HepG2 (cell line): Measurements from ENCODE around the gene PARP14. TPM values are rescaled to one million over a fixed set of nuclear protein-coding genes. Genes with fewer than 3 reads are reported as not detected.
A peak's percentile ranks its signal among the peaks of the same experiment; 100 is the strongest.

ENCODE experiments used
- CSRNP1 ChIP-seq: sonication (generic); formaldehyde crosslinking; IDR thresholded peaks from 2 replicates; pipeline ENCODE4 v1.8.1; 2023; ENCODE audit warnings: mild to moderate bottlenecking, missing genetic modification reagents
- HMGA1 ChIP-seq: sonication (generic); formaldehyde crosslinking; conservative IDR thresholded peaks from 2 replicates; pipeline ENCODE4 v1.4.0; 2020; ENCODE audit warnings: missing genetic modification reagents
- HMGXB3 ChIP-seq: sonication (generic); formaldehyde crosslinking; IDR thresholded peaks from 2 replicates; pipeline ENCODE4 v1.4.0; 2020; ENCODE audit warnings: missing genetic modification reagents, borderline replicate concordance
- MZF1 ChIP-seq: sonication (generic); formaldehyde crosslinking; IDR thresholded peaks from 2 replicates; pipeline ENCODE4 v1.8.1; 2023; ENCODE audit warnings: mild to moderate bottlenecking, missing genetic modification reagents, borderline replicate concordance
- NFAT5 ChIP-seq: sonication (generic); formaldehyde crosslinking; IDR thresholded peaks from 2 replicates; pipeline ENCODE4 v1.4.0; 2020; ENCODE audit warnings: missing genetic modification reagents
- NFE2 ChIP-seq: sonication (generic); formaldehyde crosslinking; IDR thresholded peaks from 2 replicates; pipeline ENCODE4 v1.4.0; 2020; ENCODE audit warnings: missing genetic modification reagents
- PCBP1 ChIP-seq: fragments of 200-400 bp; formaldehyde crosslinking; IDR thresholded peaks from 2 replicates; pipeline ENCODE4 v1.6.1; 2017; ENCODE audit warnings: mild to moderate bottlenecking, low read depth, low read length, borderline replicate concordance
- SNAPC2 ChIP-seq: sonication (generic); formaldehyde crosslinking; IDR thresholded peaks from 2 replicates; pipeline ENCODE4 v1.8.1; 2022; ENCODE audit warnings: mild to moderate bottlenecking, missing genetic modification reagents
- ZMAT3 ChIP-seq: sonication (generic); formaldehyde crosslinking; conservative IDR thresholded peaks from 2 replicates; pipeline ENCODE4 v1.7.0; 2021; ENCODE audit warnings: missing genetic modification reagents
- ZNF280D ChIP-seq: sonication (generic); formaldehyde crosslinking; IDR thresholded peaks from 2 replicates; pipeline ENCODE4 v1.5.1; 2020; ENCODE audit warnings: mild to moderate bottlenecking, missing genetic modification reagents
- ZNF75D ChIP-seq: sonication (generic); formaldehyde crosslinking; IDR thresholded peaks from 2 replicates; pipeline ENCODE4 v1.8.1; 2023; ENCODE audit warnings: missing genetic modification reagents, mild to moderate bottlenecking, borderline replicate concordance
- ZNF879 ChIP-seq: sonication (generic); formaldehyde crosslinking; IDR thresholded peaks from 2 replicates; pipeline ENCODE4 v1.8.1; 2023; ENCODE audit warnings: missing genetic modification reagents
- polyA plus RNA-seq, 8 experiments: library from polyadenylated mRNA; depleted of rRNA in 3 of 8; stranded (reverse) in 7 of 8; unstranded in 1 of 8; fragments of >200 nt; fragmentation: Illumina TruSeq in 4 of 8; extraction: Trizol in 4 of 8; gene quantifications; 2 replicates each; pipeline versions ENCODE4 v1.2.1 to v1.2.3, GENCODE V29; 2011 to 2016; ENCODE audit warnings: low read depth in 4 of 8, missing spikeins in 1 of 8, mixed read lengths in 1 of 8; ENCODE audit not compliant: insufficient read depth in 1 of 8
- total RNA-seq, 5 experiments: library from RNA; depleted of rRNA; stranded (reverse); fragments of >200 nt; fragmentation: Illumina TruSeq; extraction: Trizol; gene quantifications; 2 replicates each; pipeline ENCODE4 v1.2.3, GENCODE V29; 2016; ENCODE audit warnings: low read depth in 1 of 5

PARP14 gene
- total and polyA plus RNA-seq, 2 of the 13 experiments (the other 11 are each of a cell fraction or from before 2014, with no cell fraction given) = 9.0 to 19.1 TPM

- TF ChIP-seq ZNF879 = no peak
- 0 out of 2 replicates have a peak, but pooled peaks have one; percentile 31 for TF ChIP-seq ZMAT3 (CRISPR knock-in tag)
- TF ChIP-seq HMGXB3 = no peak
- TF ChIP-seq ZNF75D = no peak
- 0 out of 2 replicates have a peak, but pooled peaks have one; percentile 74 for TF ChIP-seq PCBP1
- TF ChIP-seq SNAPC2 = no peak
- TF ChIP-seq ZNF280D (CRISPR knock-in tag) = no peak
- TF ChIP-seq CSRNP1 (CRISPR knock-in tag) = no peak
- peak; percentile 27; the same call in 1 of the 2 replicates for TF ChIP-seq NFE2 (CRISPR knock-in tag)
- no peak for TF ChIP-seq HMGA1 (CRISPR knock-in tag)
- TF ChIP-seq MZF1 = no peak
- peak; percentile 38; the same call in 1 of the 2 replicates for TF ChIP-seq NFAT5 (CRISPR knock-in tag)
Observed at GRCh38 chr3:122680475-122681283, at the start of gene PARP14 (continued).
